ENCODE results near the gene SLC26A1.
"Not testable (repeated sequence)": the region's sequence is repeated elsewhere in the genome, so short reads cannot be mapped to it uniquely, and the experiment has no call there.

The SLC26A1 gene

GRCh38 chr4:946103-946450 is 47.1 kb downstream of the SLC26A1 start:
- H3K27ac ChIP-seq, result no peak overlapping the region
- TF ChIP-seq, protein P1, sequence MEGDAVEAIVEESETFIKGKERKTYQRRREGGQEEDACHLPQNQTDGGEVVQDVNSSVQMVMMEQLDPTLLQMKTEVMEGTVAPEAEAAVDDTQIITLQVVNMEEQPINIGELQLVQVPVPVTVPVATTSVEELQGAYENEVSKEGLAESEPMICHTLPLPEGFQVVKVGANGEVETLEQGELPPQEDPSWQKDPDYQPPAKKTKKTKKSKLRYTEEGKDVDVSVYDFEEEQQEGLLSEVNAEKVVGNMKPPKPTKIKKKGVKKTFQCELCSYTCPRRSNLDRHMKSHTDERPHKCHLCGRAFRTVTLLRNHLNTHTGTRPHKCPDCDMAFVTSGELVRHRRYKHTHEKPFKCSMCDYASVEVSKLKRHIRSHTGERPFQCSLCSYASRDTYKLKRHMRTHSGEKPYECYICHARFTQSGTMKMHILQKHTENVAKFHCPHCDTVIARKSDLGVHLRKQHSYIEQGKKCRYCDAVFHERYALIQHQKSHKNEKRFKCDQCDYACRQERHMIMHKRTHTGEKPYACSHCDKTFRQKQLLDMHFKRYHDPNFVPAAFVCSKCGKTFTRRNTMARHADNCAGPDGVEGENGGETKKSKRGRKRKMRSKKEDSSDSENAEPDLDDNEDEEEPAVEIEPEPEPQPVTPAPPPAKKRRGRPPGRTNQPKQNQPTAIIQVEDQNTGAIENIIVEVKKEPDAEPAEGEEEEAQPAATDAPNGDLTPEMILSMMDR (conservative IDR thresholded peaks at IDR 0.05), result no peak

DNA sequence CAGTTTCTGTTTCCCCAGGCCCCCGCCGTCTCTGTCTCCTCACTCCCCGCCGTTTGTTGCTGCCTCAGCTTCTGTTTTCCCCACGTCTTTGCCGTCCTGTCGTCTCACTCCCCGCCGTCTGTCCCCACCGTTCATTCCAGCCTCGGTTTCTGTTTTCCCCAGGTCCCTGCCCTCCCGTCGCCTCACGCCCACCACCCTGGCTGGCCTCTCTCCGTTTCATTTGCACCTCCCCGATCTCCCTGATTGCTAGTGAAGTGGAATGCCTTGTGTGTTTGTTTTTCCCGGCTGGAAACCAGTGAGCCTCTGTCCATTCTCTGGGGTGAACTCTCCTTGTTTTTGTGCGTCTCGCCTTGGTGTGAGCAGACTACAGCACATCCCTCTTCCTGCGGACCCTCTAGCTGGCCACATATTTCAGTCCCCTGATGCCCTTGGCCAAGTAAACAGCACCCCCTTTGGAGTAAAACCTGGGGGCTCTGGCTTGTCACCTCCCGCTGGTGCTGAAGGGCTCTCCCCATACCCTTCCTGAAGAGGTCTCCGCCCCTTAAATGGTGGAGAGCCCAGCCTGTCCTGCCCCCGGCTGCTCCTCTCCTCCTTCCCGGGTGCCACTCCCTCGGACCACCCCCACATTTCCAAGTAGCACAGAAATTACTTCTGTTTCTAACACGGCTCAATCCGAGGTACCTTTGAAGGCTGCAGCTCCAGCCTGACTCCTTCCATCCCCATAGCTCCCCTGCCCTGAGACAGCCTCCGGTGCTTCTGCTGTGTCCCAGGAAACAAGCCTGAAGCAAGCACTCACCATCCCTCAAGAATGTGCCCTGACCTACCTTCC is 47.7 kb downstream of the SLC26A1 start:
- TF ChIP-seq, protein P1 (conservative IDR thresholded peaks at IDR 0.05), result no peak
- no peak overlapping the region for H3K27ac ChIP-seq

DNA sequence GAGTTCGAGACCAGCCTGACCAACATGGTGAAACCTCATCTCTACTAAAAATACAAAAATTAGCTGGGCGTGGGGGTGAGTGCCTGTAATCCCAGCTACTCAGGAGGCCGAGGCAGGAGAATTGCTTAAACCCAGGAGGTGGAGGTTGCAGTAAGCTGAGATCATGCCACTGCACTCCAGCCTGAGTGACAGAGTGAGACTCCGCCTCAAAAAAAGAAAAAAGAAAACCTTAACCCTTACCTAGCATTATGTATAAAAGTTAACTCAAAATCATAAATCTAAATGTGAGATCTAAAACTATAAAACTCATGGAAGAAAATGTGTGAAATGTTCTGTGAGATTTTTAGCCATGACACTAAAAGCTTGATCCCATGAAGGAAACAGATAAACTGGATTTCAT is 53.7 kb downstream of the SLC26A1 start:
- H3K27ac ChIP-seq, result not testable (repeated sequence)

Data from VCaP (cell line).